WTC11 (cell line): ENCODE data around the gene SLN. TPM values are rescaled to one million over a fixed set of nuclear protein-coding genes. Genes with fewer than 3 reads are reported as not detected.

Experiments used
- ATAC-seq: fragments of 200-7000 bp; cut with Tn5 transposase; 2 replicates; pipeline ENCODE4 v1.10.0; 2021; ENCODE audit warnings: mild to moderate bottlenecking, moderate library complexity
- CTCF ChIA-PET: fragments of 300-600 bp; sonication (Branson Sonifier 250); formaldehyde crosslinking; loops from one replicate; lab custom pipeline; 2021; ENCODE audit warnings: antibody characterized with exemption; lab: Charles Lee
- POLR2A ChIA-PET: fragments of 350-600 bp; sonication (Branson Sonifier 250); formaldehyde crosslinking; loops from one replicate; lab custom pipeline; 2021; ENCODE audit warnings: antibody characterized with exemption; lab: Charles Lee
- DNase-seq: peaks from one replicate; pipeline ENCODE4 v3.0.0; 2021; ENCODE audit warnings: low spot score
- H3K27ac Mint-ChIP-seq: 2 replicates; pipeline ENCODE4 v1.8.0; 2021; ENCODE audit warnings: mixed read lengths
- H3K27me3 Mint-ChIP-seq: 2 replicates; pipeline ENCODE4 v1.8.0; 2021; ENCODE audit warnings: low read depth, mild to moderate bottlenecking, moderate library complexity, mixed read lengths
- H3K36me3 Mint-ChIP-seq: 2 replicates; pipeline ENCODE4 v1.8.0; 2021; ENCODE audit warnings: mixed read lengths
- H3K4me1 Mint-ChIP-seq: 2 replicates; pipeline ENCODE4 v1.8.0; 2022; ENCODE audit warnings: mixed read lengths
- H3K4me3 Mint-ChIP-seq: 2 replicates; pipeline ENCODE4 v1.8.0; 2021; ENCODE audit warnings: mild to moderate bottlenecking, moderate library complexity, mixed read lengths
- H3K9me3 Mint-ChIP-seq: 2 replicates; pipeline ENCODE4 v1.8.0; 2021; ENCODE audit warnings: mixed read lengths
- AR ChIP-seq: fragments of 250-450 bp; sonication (Bioruptor Pico); IDR thresholded peaks from 2 replicates; pipeline ENCODE4 v1.9.0; 2021; ENCODE audit warnings: mild to moderate bottlenecking
- ATF1 ChIP-seq: sonication (generic); formaldehyde crosslinking; IDR thresholded peaks from 2 replicates; pipeline ENCODE4 v1.8.1; 2023; ENCODE audit warnings: mild to moderate bottlenecking, moderate library complexity, missing genetic modification reagents
- ATF6 ChIP-seq: sonication (generic); formaldehyde crosslinking; IDR thresholded peaks from 2 replicates; pipeline ENCODE4 v1.8.1; 2023; ENCODE audit warnings: mild to moderate bottlenecking, missing genetic modification reagents
- CREM ChIP-seq: sonication (generic); formaldehyde crosslinking; IDR thresholded peaks from 2 replicates; pipeline ENCODE4 v1.8.1; 2022; ENCODE audit warnings: mild to moderate bottlenecking, missing genetic modification reagents, moderate library complexity
- E2F4 ChIP-seq: sonication (generic); formaldehyde crosslinking; IDR thresholded peaks from 2 replicates; pipeline ENCODE4 v1.8.1; 2022; ENCODE audit warnings: low read depth, mild to moderate bottlenecking, moderate library complexity, missing genetic modification reagents, borderline replicate concordance
- EMX1 ChIP-seq: fragments of 250-450 bp; sonication (Bioruptor Pico); IDR thresholded peaks from 2 replicates; pipeline ENCODE4 v1.8.0; 2021; ENCODE audit warnings: mild to moderate bottlenecking
- ERG ChIP-seq: fragments of 250-450 bp; sonication (Bioruptor Pico); IDR thresholded peaks from 2 replicates; pipeline ENCODE4 v1.8.0; 2021; ENCODE audit warnings: mild to moderate bottlenecking
- FOXP1 ChIP-seq: sonication (generic); formaldehyde crosslinking; IDR thresholded peaks from 2 replicates; pipeline ENCODE4 v1.8.0; 2022; ENCODE audit warnings: missing genetic modification reagents, mild to moderate bottlenecking, moderate library complexity, borderline replicate concordance
- HMGA2 ChIP-seq: fragments of 250-450 bp; sonication (Bioruptor Pico); IDR thresholded peaks from 2 replicates; pipeline ENCODE4 v1.4.0; 2021; ENCODE audit warnings: mild to moderate bottlenecking, moderate library complexity
- SMAD4 ChIP-seq: sonication (generic); formaldehyde crosslinking; IDR thresholded peaks from 2 replicates; pipeline ENCODE4 v1.8.0; 2022; ENCODE audit warnings: mild to moderate bottlenecking, missing genetic modification reagents
- TCF7 ChIP-seq: sonication (generic); formaldehyde crosslinking; IDR thresholded peaks from 2 replicates; pipeline ENCODE4 v1.8.0; 2022; ENCODE audit warnings: mild to moderate bottlenecking, low read depth, missing genetic modification reagents, moderate library complexity
- ZNF219 ChIP-seq: sonication (generic); formaldehyde crosslinking; IDR thresholded peaks from 2 replicates; pipeline ENCODE4 v1.8.0; 2023; ENCODE audit warnings: missing genetic modification reagents, mild to moderate bottlenecking, borderline replicate concordance
- ZNF232 ChIP-seq: sonication (generic); formaldehyde crosslinking; IDR thresholded peaks from 2 replicates; pipeline ENCODE4 v1.8.0; 2022; ENCODE audit warnings: mild to moderate bottlenecking, missing genetic modification reagents
- ZNF396 ChIP-seq: fragments of 250-450 bp; sonication (Bioruptor Pico); IDR thresholded peaks from 2 replicates; pipeline ENCODE4 v1.8.0; 2021; ENCODE audit warnings: mild to moderate bottlenecking, moderate library complexity, borderline replicate concordance
- total RNA-seq: library from RNA; stranded (reverse); gene quantifications from 3 replicates; pipeline ENCODE4 v1.2.3, GENCODE V29; 2021
- TF ChIP-seq, protein P1 (sequence below): fragments of 250-450 bp; sonication (Bioruptor Pico); IDR thresholded peaks from 2 replicates; pipeline ENCODE4 v1.9.0; 2021; ENCODE audit warnings: mild to moderate bottlenecking
- TF ChIP-seq, protein P2 (sequence below): sonication (generic); formaldehyde crosslinking; conservative IDR thresholded peaks from 2 replicates; pipeline ENCODE4 v1.8.1; 2023; ENCODE audit warnings: mild to moderate bottlenecking, low read depth, missing genetic modification reagents, moderate library complexity
- TF ChIP-seq, protein P3 (sequence below): sonication (generic); formaldehyde crosslinking; IDR thresholded peaks from 2 replicates; pipeline ENCODE4 v1.8.1; 2022; ENCODE audit warnings: low read depth, missing genetic modification reagents, borderline replicate concordance

The SLN gene
- total RNA-seq, 1 experiment from 2014 or later: not detected

- TF ChIP-seq HMGA2 (CRISPR knock-in tag): no peak
- TF ChIP-seq E2F4 (CRISPR knock-in tag): no peak
- TF ChIP-seq TCF7 (CRISPR knock-in tag): no peak
- Mint-ChIP-seq H3K4me3 (no peak overlapping the region), H3K36me3 (no peaks in the 10 kb centered on the region), H3K9me3 (no peaks in the 10 kb centered on the region), H3K4me1 (no peaks in the 10 kb centered on the region), H3K27ac (no peak overlapping the region), H3K27me3 (peaks cover 17% of the 10 kb centered on the region)
- ChIA-PET CTCF (interaction anchor here (1.2 kb wide), 1 partner anchor 9 kb away, joined by 9 read pairs; no protein-coding TSS in a partner anchor), POLR2A (no interaction called here)
- DNase-seq: no peak
- no peak for ATAC-seq
These were observed 20.8 kb upstream of the SLN start for GRCh38 chr11:107732689-107733051.

DNA sequence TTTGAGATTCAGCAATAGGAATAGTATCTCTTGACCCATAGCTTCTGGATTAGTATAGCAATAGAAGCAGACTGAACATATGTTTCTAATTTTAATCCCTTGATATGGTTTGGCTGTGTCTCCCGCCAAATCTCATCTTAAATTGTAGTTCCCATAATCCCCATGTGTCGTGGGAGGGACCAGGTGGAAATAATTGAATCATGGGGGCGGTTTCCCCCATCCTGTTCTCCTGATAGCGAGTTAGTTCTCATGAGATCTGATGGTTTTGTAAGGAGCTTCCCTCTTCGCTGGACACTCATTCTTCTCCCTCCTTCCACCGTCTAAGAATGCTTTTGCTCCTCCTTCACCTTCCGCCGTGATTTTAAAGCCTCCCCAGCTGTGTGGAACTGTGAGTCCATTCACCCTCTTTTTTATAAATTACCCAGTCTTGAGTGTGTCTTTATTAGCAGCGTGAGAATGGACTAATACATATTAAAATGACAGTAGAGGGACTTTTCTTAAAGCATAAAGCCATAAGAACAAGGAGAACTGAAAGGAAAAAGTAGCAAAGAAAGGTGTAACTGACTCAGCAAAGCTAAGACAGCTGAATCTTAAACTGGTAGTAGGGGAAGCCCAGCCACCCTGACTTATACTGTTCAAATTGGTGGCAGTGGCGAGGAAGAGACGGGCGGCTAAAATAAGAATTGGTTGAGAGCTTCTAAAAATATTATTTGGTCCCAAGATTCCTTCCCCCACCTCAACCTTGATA, 20.3 kb upstream of the SLN start:
- no peak for ATAC-seq
- H3K27ac Mint-ChIP-seq: no peak overlapping the region
- no peak for TF ChIP-seq ZNF219
- TF ChIP-seq ZNF396 (CRISPR knock-in tag): no peak
- TF ChIP-seq E2F4 (CRISPR knock-in tag): no peak
- no peak for TF ChIP-seq CREM (CRISPR knock-in tag)
- POLR2A ChIA-PET: no interaction called here
- no peaks in the 10 kb centered on the region for H3K36me3 Mint-ChIP-seq
- no peaks in the 10 kb centered on the region for H3K9me3 Mint-ChIP-seq
- H3K27me3 Mint-ChIP-seq: peaks cover 12% of the 10 kb centered on the region
- CTCF ChIA-PET: interaction anchor here (1.2 kb wide), 1 partner anchor 10 kb away, joined by 9 read pairs; no protein-coding TSS in a partner anchor
- H3K4me3 Mint-ChIP-seq: no peak overlapping the region
- no peak for DNase-seq
- no peaks in the 10 kb centered on the region for H3K4me1 Mint-ChIP-seq

DNA sequence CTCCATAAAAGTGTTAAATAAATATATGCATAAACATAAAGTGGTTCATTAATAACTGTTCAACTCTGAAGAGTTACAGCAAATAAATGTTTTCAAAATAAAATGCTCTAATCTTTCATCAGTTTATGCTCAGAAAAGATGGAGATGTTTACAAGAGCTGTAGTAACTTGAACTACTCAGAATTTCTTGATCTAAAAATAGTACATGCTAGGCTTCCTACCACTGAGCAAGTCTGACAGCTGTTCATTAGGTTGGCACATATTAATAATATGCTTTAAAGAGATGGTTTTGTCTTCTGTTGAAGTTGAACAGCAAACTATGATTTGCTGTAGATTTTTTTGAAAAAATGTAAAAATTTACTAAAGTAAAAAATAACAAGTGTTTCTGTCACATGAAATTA, 10.8 kb upstream of the SLN start:
- DNase-seq: no peak
- POLR2A ChIA-PET: no interaction called here
- TF ChIP-seq ATF1 (no peak), ATF6 (CRISPR knock-in tag) (no peak), ERG (no peak), AR (CRISPR knock-in tag) (no peak), FOXP1 (CRISPR knock-in tag) (no peak), SMAD4 (no peak), ZNF232 (CRISPR knock-in tag) (no peak), EMX1 (CRISPR knock-in tag) (no peak)
- TF ChIP-seq, protein P1, sequence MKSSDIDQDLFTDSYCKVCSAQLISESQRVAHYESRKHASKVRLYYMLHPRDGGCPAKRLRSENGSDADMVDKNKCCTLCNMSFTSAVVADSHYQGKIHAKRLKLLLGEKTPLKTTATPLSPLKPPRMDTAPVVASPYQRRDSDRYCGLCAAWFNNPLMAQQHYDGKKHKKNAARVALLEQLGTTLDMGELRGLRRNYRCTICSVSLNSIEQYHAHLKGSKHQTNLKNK: no peak
- TF ChIP-seq, protein P2, sequence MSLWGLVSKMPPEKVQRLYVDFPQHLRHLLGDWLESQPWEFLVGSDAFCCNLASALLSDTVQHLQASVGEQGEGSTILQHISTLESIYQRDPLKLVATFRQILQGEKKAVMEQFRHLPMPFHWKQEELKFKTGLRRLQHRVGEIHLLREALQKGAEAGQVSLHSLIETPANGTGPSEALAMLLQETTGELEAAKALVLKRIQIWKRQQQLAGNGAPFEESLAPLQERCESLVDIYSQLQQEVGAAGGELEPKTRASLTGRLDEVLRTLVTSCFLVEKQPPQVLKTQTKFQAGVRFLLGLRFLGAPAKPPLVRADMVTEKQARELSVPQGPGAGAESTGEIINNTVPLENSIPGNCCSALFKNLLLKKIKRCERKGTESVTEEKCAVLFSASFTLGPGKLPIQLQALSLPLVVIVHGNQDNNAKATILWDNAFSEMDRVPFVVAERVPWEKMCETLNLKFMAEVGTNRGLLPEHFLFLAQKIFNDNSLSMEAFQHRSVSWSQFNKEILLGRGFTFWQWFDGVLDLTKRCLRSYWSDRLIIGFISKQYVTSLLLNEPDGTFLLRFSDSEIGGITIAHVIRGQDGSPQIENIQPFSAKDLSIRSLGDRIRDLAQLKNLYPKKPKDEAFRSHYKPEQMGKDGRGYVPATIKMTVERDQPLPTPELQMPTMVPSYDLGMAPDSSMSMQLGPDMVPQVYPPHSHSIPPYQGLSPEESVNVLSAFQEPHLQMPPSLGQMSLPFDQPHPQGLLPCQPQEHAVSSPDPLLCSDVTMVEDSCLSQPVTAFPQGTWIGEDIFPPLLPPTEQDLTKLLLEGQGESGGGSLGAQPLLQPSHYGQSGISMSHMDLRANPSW (CRISPR knock-in tag): no peak
- TF ChIP-seq, protein P3, sequence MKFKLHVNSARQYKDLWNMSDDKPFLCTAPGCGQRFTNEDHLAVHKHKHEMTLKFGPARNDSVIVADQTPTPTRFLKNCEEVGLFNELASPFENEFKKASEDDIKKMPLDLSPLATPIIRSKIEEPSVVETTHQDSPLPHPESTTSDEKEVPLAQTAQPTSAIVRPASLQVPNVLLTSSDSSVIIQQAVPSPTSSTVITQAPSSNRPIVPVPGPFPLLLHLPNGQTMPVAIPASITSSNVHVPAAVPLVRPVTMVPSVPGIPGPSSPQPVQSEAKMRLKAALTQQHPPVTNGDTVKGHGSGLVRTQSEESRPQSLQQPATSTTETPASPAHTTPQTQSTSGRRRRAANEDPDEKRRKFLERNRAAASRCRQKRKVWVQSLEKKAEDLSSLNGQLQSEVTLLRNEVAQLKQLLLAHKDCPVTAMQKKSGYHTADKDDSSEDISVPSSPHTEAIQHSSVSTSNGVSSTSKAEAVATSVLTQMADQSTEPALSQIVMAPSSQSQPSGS (CRISPR knock-in tag): no peak

More for the DNA sequence above, 10.8 kb upstream of the SLN start:
- Mint-ChIP-seq H3K4me1 (no peaks in the 10 kb centered on the region), H3K27ac (no peak overlapping the region), H3K36me3 (no peaks in the 10 kb centered on the region), H3K9me3 (peaks cover 7% of the 10 kb centered on the region), H3K27me3 (peaks cover 5% of the 10 kb centered on the region), H3K4me3 (no peak overlapping the region)
- CTCF ChIA-PET: no interaction called here
- no peak for ATAC-seq
